HepG2 (cell line): Measurements from ENCODE around the gene ACSM2A. TPM values are rescaled to one million over a fixed set of nuclear protein-coding genes. Genes with fewer than 3 reads are reported as not detected.
"Not testable (repeated sequence)": the region's sequence is repeated elsewhere in the genome, so short reads cannot be mapped to it uniquely, and the experiment has no call there.

Experiments used
- ATAC-seq: fragments of 200-7000 bp; cut with Tn5 transposase; 3 replicates; pipeline ENCODE4 v1.9.1; 2020; ENCODE audit warnings: mild to moderate bottlenecking, moderate library complexity
- BruUV-seq: library from RNA; stranded (reverse); fragments of 400-500 nt; replicated peaks from 2 replicates; lab custom pipeline; 2021; lab: Mats Ljungman, UMichigan
- CTCF ChIA-PET: fragments of 300-600 bp; formaldehyde crosslinking; extraction: SDS; loops from one replicate; lab custom pipeline; 2021; ENCODE audit warnings: low total read pairs, inconsistent platforms, low intra/inter-chr PET ratio; lab: Yijun Ruan, JAX
- POLR2A ChIA-PET: fragments of 350-600 bp; sonication (Branson Sonifier 250); formaldehyde crosslinking; loops from one replicate; lab custom pipeline; 2020; ENCODE audit warnings: antibody characterized with exemption, inconsistent platforms; lab: Yijun Ruan, JAX
- DNase-seq: peaks from one replicate; pipeline ENCODE4 v3.0.0-alpha.2; 2015; ENCODE audit warnings: low spot score
- FAIRE-seq: peaks from 3 replicates; lab custom pipeline; 2011; peaks lifted over from hg19 to GRCh38; lab: Jason Lieb, UNC
- H2AFZ ChIP-seq: one replicate; pipeline ENCODE4 v1.6.1; 2011; ENCODE audit warnings: low read length, inconsistent platforms
- H3K27ac ChIP-seq: fragments of 300-600 bp; 3 replicates; pipeline ENCODE4 v1.8.0; 2011; ENCODE audit warnings: mixed run types, mild to moderate bottlenecking, mixed read lengths, low read length, inconsistent platforms; ENCODE audit not compliant: insufficient read depth; ENCODE audit errors: extremely low read length
- H3K27me3 ChIP-seq, 2 experiments: fragments of 200-600 bp in 1 of 2; 2 replicates in 1 of 2; 3 replicates in 1 of 2; pipeline versions ENCODE4 v1.6.0 to v1.8.0; 2011; ENCODE audit warnings: low read length in 2 of 2, mild to moderate bottlenecking in 2 of 2, moderate library complexity in 2 of 2, inconsistent platforms in 1 of 2; ENCODE audit not compliant: insufficient read depth in 2 of 2, control insufficient read depth in 1 of 2
- H3K36me3 ChIP-seq, 2 experiments: fragments of 200-600 bp in 1 of 2; replicated peaks in 1 of 2; 2 replicates in 1 of 2; 3 replicates in 1 of 2; pipeline versions ENCODE4 v1.5.1 to v1.8.0; 2011; ENCODE audit warnings: low read length in 2 of 2, inconsistent platforms in 1 of 2; ENCODE audit not compliant: insufficient read depth in 2 of 2, control insufficient read depth in 1 of 2
- H3K4me1 ChIP-seq: 2 replicates; pipeline ENCODE4 v1.5.1; 2012; ENCODE audit warnings: low read length, inconsistent platforms; ENCODE audit not compliant: insufficient read depth
- H3K4me2 ChIP-seq: 2 replicates; pipeline ENCODE4 v1.6.0; 2011; ENCODE audit warnings: low read depth, low read length, inconsistent platforms
- H3K4me3 ChIP-seq, 3 experiments: fragments of 200-600 bp in 1 of 3; sonication (generic), shearing (Covaris generic) in 1 of 3; replicated peaks in 1 of 3; 2 replicates each; pipeline ENCODE4 v1.5.1; 2011 to 2016; ENCODE audit warnings: low read length in 3 of 3, inconsistent platforms in 2 of 3, low read depth in 2 of 3, mild to moderate bottlenecking in 2 of 3, control low read depth in 1 of 3, mixed read lengths in 1 of 3; ENCODE audit not compliant: insufficient read depth in 1 of 3
- H3K79me2 ChIP-seq: one replicate; pipeline ENCODE4 v1.6.1; 2011; ENCODE audit warnings: low read length, inconsistent platforms; ENCODE audit not compliant: insufficient read depth
- H3K9ac ChIP-seq: 2 replicates; pipeline ENCODE4 v1.6.0; 2011; ENCODE audit warnings: mild to moderate bottlenecking, low read depth, low read length, inconsistent platforms; ENCODE audit not compliant: insufficient read depth
- H3K9me3 ChIP-seq: 2 replicates; pipeline ENCODE4 v1.5.1; 2012; ENCODE audit warnings: mild to moderate bottlenecking, low read length
- H4K20me1 ChIP-seq: 2 replicates; pipeline ENCODE4 v1.6.0; 2011; ENCODE audit warnings: inconsistent platforms, mild to moderate bottlenecking, low read length, moderate library complexity; ENCODE audit not compliant: insufficient read depth
- SNAI1 ChIP-seq: sonication (generic); formaldehyde crosslinking; IDR thresholded peaks from 2 replicates; pipeline ENCODE4 v1.5.0; 2020; ENCODE audit warnings: mild to moderate bottlenecking, missing genetic modification reagents, borderline replicate concordance
- ZNF343 ChIP-seq: sonication (generic); formaldehyde crosslinking; IDR thresholded peaks from 2 replicates; pipeline ENCODE4 v1.4.0; 2020; ENCODE audit warnings: mild to moderate bottlenecking, missing genetic modification reagents
- ZNF574 ChIP-seq: sonication (generic); formaldehyde crosslinking; IDR thresholded peaks from 2 replicates; pipeline ENCODE4 v1.4.0; 2020; ENCODE audit warnings: missing genetic modification reagents
- whole genome bisulfite sequencing: methylation state at CpG from one replicate; pipeline ENCODE4 v1.1.6; 2017; ENCODE audit warnings: low lambda C conversion rate; 5-methylcytosine and 5-hydroxymethylcytosine counted together
- in situ Hi-C: cut with HindIII; loops from 2 replicates; pipeline ENCODE4 v1.10.0; 2017; ENCODE audit warnings: low pct_unique_long_range_greater_than_20kb; ENCODE audit not compliant: extremely low pct_ligation_motif_present
- intact Hi-C: fragments of 100-400 bp; cut with micrococcal nuclease; formaldehyde crosslinking; loops from one replicate; pipeline ENCODE4 v1.10.0; 2022; ENCODE audit not compliant: unreplicated experiment
- polyA plus RNA-seq, 8 experiments: library from polyadenylated mRNA; depleted of rRNA in 3 of 8; stranded (reverse) in 7 of 8; unstranded in 1 of 8; fragments of >200 nt; fragmentation: Illumina TruSeq in 4 of 8; extraction: Trizol in 4 of 8; gene quantifications; 2 replicates each; pipeline versions ENCODE4 v1.2.1 to v1.2.3, GENCODE V29; 2011 to 2016; ENCODE audit warnings: low read depth in 4 of 8, missing spikeins in 1 of 8, mixed read lengths in 1 of 8; ENCODE audit not compliant: insufficient read depth in 1 of 8
- total RNA-seq, 5 experiments: library from RNA; depleted of rRNA; stranded (reverse); fragments of >200 nt; fragmentation: Illumina TruSeq; extraction: Trizol; gene quantifications; 2 replicates each; pipeline ENCODE4 v1.2.3, GENCODE V29; 2016; ENCODE audit warnings: low read depth in 1 of 5

Gene ACSM2A
- total and polyA plus RNA-seq, 2 of the 13 experiments (the other 11 are each of a cell fraction or from before 2014, with no cell fraction given) = 11.4 to 16.3 TPM

DNA sequence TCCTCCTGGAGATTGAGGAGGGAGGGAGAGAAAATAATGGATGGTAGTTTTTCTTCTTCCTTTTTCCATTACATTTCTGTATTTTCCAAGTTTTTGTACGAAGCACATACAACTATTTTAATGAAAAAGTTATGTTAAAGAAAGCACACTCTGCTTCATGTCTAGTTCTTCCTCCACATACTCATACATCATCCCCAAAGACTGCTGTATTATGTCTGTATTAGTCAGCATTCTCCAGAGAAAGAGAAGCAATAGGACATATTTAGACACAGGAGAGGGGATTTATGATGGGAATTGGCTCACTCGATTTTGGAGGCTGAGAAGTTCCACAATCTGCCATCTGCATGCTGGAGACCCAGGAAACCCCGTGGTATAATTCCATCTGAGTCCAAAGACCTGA, 10.1 kb upstream of the ACSM2A start (continued):
- no peak for TF ChIP-seq ZNF574 (CRISPR knock-in tag)
- no peak for TF ChIP-seq ZNF343 (CRISPR knock-in tag)
- no peak for TF ChIP-seq SNAI1

DNA sequence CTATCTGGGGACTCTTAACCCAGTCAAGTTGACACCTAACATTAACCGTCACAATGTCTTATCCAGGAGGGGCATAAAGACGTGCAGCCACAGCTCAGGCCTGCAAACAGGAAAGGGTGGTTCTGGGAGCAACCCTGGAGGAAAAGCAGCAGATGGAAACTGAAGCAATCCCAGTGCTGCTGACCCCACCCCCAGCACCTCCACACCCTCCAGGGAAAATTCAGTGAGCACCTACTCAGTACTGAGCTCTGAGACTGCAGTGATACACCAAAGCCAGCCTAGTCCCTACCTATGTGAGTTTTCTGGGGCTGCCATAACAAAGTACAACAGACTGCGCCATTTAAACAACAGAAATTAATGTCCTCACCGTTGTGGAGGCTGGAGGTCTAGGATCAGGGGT, 9.5 kb upstream of the ACSM2A start:
- BruUV-seq, H3K36me3 ChIP-seq, CTCF ChIA-PET, intact Hi-C loops, H3K9me3 ChIP-seq, H4K20me1 ChIP-seq, H3K9ac ChIP-seq, in situ Hi-C loops, H2AFZ ChIP-seq, POLR2A ChIA-PET, H3K27me3 ChIP-seq, H3K79me2 ChIP-seq, H3K4me2 ChIP-seq, H3K4me3 ChIP-seq, FAIRE-seq, H3K27ac ChIP-seq, DNase-seq, ATAC-seq: not testable (repeated sequence)
- 77% methylated on average over 2 of the region's 4 CpGs for WGBS
- H3K4me1 ChIP-seq = peaks cover 20% of the 10 kb centered on the region; the same call in 1 of the 2 replicates

- H3K79me2 ChIP-seq, H3K27me3 ChIP-seq, H3K4me2 ChIP-seq, DNase-seq, H4K20me1 ChIP-seq, in situ Hi-C loops, CTCF ChIA-PET, intact Hi-C loops, H3K4me1 ChIP-seq, H3K36me3 ChIP-seq, H3K9me3 ChIP-seq, H3K4me3 ChIP-seq, H2AFZ ChIP-seq, H3K9ac ChIP-seq, H3K27ac ChIP-seq, POLR2A ChIA-PET: not testable (repeated sequence)
- WGBS = no CpG with 5 or more reads among the region's 3 CpGs
- ATAC-seq (peak; percentile 71), FAIRE-seq (peak; percentile 81)
- BruUV-seq = TSS peak; percentile 86
These were observed 4.5 kb upstream of the ACSM2A start for GRCh38 chr16:20446652-20447393.
